ES-I3 (cell line): ENCODE data around the gene SLC11A2.
A peak's percentile ranks its signal among the peaks of the same experiment; 100 is the strongest.

Source experiments
- H3K36me3 ChIP-seq: 2 replicates; pipeline ENCODE4 v1.6.1; 2013; ENCODE audit warnings: mild to moderate bottlenecking, low read length, control low read depth, moderate library complexity; ENCODE audit not compliant: insufficient read depth
- H3K4me1 ChIP-seq: 2 replicates; pipeline ENCODE4 v1.6.1; 2013; ENCODE audit warnings: mild to moderate bottlenecking, control low read depth, low read length; ENCODE audit not compliant: insufficient read depth
- H3K9ac ChIP-seq: 2 replicates; pipeline ENCODE4 v1.6.1; 2013; ENCODE audit warnings: low read depth, mild to moderate bottlenecking, low read length, moderate library complexity
- H3K9me3 ChIP-seq: 2 replicates; pipeline ENCODE4 v1.6.1; 2013; ENCODE audit warnings: mild to moderate bottlenecking, low read length, moderate library complexity; ENCODE audit not compliant: control insufficient read depth, insufficient read depth

Gene SLC11A2

DNA sequence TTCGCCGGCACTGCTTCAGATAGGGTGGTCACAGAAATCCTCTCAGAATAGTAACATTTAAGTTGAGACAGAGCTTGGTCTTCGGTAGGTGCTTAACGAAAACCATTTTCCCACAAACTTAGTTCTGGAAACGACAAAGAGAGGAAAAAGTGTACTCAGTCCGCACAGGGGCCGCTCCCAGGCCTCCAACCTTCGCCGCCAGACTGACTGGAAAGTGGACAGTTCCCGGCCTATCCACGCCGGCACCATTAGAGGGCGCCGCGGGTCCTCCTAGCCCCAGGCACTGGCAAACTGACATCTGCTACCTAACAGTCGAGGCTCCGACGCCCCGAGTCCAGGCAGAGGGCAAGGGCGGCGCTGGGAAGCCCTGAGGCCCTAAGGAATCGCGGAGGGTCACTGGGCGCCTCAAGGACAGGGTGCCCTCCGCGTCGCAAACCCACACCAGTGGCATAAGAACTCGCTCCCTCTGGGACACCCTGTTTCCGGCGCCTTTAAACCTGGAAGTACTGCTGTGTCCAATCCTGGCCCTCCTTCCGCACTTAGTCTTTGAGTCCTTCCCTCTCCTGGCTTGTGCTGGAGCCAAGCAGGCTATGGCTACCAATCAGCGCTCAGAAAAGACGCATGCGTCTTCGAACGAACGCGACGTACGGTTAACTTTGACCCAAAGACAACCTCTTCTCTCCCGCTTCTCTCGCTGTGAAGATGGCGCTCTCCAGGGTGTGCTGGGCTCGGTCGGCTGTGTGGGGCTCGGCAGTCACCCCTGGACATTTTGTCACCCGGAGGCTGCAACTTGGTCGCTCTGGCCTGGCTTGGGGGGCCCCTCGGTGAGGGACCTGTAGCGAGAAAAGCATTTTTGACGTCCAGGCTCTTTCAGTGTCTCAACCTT, 21.7 kb upstream of the SLC11A2 start, which contains the start of gene LETMD1:
Gene LETMD1, plus strand, starts transcription at position 673 of the 886 bp plus-strand sequence. Its CDS starts 30 bp downstream, at position 703.
- Histone ChIP-seq H3K9me3 (no peaks in the 10 kb centered on the region), H3K9ac (peak within 1 kb of the TSS; percentile 94), H3K36me3 (peaks cover 9% of the 10 kb centered on the region), H3K4me1 (peaks cover 8% of the 10 kb centered on the region; the same call in 1 of the 2 replicates)

- no peaks in the 10 kb centered on the region for H3K9me3 ChIP-seq
- H3K36me3 ChIP-seq: no peaks in the 10 kb centered on the region
- no peaks in the 10 kb centered on the region for H3K4me1 ChIP-seq
- no peak overlapping the region for H3K9ac ChIP-seq
Observed at GRCh38 chr12:51036279-51036678, 10.1 kb upstream of the SLC11A2 start.

GRCh38 chr12:51033457-51034089, 7.4 kb upstream of the SLC11A2 start:
- no peaks in the 10 kb centered on the region for H3K9me3 ChIP-seq
- H3K4me1 ChIP-seq: peaks cover 5% of the 10 kb centered on the region
- no peak overlapping the region for H3K9ac ChIP-seq
- no peaks in the 10 kb centered on the region for H3K36me3 ChIP-seq

DNA sequence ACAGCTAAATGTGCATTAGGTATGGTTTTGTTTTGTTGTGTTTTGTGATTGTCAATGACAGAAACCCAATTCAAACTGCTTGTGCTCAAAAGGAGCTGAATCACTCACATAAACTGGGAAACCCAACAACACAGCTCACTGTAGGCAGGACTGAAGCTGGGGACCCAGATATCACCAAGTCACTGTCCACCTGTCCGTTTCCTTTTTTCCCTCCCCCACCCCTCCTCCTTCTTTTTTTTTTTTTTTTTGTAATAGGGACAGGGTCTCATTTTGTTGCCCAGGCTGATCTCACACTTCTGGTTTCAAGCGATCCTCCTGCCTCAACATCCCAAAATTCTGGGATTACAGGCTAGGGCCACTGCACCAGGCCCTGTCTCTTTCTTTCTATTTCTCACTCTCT, 6.9 kb upstream of the SLC11A2 start:
- Histone ChIP-seq H3K36me3 (no peaks in the 10 kb centered on the region), H3K4me1 (peaks cover 9% of the 10 kb centered on the region), H3K9me3 (no peaks in the 10 kb centered on the region), H3K9ac (no peak overlapping the region)

DNA sequence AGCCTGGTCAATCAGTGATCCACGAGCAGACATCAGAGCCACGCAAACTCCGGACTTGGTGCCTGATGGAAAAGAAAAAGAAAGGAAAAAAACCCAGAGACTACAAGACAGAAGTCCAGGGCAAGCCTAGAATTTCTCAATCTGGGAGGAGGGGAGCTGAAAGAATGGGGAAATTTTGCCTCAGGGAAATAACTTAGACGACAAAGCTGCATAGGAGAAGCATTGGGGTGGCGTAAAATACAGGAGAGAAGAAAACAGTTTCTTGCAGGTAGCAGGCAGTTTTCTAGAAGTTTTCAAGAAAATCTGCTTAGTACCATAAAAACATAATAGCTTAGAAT, 2.6 kb upstream of the SLC11A2 start:
- Histone ChIP-seq H3K4me1 (peaks cover 12% of the 10 kb centered on the region), H3K9me3 (no peaks in the 10 kb centered on the region), H3K9ac (peak overlapping the region; percentile 4; the same call in 1 of the 2 replicates), H3K36me3 (no peaks in the 10 kb centered on the region)

GRCh38 chr12:51028126-51028812, 2.1 kb upstream of the SLC11A2 start:
- H3K36me3 ChIP-seq: no peaks in the 10 kb centered on the region
- no peaks in the 10 kb centered on the region for H3K9me3 ChIP-seq
- H3K9ac ChIP-seq: peak overlapping the region; percentile 4; the same call in 1 of the 2 replicates
- peaks cover 13% of the 10 kb centered on the region for H3K4me1 ChIP-seq

DNA sequence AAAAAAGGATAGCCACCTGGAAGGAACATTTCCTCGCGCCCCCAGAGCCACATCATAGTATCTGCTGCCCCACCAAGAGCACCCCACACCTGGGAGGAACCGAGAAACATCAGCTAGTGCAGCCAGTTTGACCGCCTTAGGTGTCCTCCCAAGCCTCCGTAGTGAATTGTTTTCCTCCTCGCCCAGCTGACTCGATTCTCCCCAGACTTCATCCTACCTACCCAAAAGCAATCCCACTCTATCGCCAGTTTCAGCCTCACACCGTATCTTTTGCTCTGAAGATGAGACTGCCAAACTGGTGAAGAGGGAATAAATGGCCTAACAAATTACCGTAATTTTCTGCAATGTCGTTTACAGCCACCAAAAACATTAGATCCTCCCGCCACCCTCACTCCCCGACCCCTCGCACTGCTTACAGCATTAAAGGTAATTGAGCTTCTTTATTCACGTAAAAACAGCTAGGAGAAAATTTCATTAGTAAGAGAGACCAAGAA, 1.2 kb upstream of the SLC11A2 start:
- Histone ChIP-seq H3K4me1 (peaks cover 13% of the 10 kb centered on the region), H3K9ac (no peak overlapping the region; the same call in 1 of the 2 replicates), H3K36me3 (no peaks in the 10 kb centered on the region), H3K9me3 (no peaks in the 10 kb centered on the region)

- peaks cover 13% of the 10 kb centered on the region for H3K4me1 ChIP-seq
- H3K36me3 ChIP-seq: no peaks in the 10 kb centered on the region
- H3K9ac ChIP-seq: peak overlapping the region; percentile 88
- no peaks in the 10 kb centered on the region for H3K9me3 ChIP-seq
Observed at GRCh38 chr12:51025338-51025835, 797 bp downstream of the SLC11A2 start.

DNA sequence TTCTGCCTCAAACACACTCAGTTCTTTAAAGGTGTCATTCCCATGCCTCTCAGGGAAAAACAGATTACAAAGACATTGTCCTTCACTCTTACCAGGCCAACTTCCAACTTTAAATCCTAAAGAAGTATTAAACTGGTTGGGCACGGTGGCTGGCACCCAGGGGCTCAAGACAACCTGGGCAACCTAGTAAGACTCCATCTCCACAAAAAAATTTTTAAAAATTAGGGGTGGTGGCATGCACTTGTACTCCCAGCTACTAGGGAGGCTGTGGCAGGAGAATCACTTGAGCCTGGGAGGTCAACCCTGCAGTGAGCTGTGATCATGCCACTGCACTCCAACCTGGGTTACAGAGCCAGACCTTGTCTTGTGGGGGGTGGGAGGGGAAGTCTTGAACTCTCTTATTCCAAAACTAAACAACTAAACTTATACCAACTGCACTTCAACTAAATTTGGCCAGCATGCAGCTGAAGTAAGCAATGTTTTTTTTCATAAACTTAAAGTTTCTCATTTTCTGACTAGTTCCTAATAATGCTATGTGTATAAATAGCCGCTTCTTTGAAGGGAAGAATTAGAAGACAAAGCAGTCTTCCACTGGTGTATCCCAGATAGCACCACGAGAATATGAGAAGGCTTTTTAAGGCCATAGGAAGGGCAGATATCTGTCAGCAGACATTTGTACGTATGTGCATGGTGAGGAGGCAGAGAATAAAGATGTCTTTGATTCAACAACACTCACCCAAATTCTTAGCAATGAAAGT, 2.4 kb downstream of the SLC11A2 start:
- Histone ChIP-seq H3K4me1 (peaks cover 11% of the 10 kb centered on the region), H3K9me3 (no peaks in the 10 kb centered on the region), H3K9ac (peak overlapping the region; percentile 88), H3K36me3 (no peaks in the 10 kb centered on the region)

DNA sequence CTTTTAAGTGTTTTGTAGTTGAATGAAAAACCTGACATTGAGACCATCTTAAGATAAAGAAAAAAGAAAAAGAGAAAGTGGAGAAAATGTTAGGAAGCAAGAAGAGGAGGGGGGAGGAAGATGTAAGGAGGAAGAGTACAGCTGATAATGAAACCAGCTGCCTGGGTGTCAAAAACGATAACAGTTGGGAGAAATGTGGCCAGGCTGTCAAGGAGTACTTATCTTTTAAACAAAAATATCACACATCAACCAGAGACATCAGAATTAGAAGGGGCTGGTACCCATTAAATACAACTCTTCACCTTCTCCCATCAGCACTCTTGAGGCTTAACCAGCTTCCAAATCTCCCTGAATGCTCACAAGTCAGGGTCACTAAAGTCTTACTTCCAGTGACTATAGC, 4.5 kb downstream of the SLC11A2 start:
- H3K36me3 ChIP-seq: no peaks in the 10 kb centered on the region
- H3K9ac ChIP-seq: no peak overlapping the region
- H3K9me3 ChIP-seq: no peaks in the 10 kb centered on the region
- H3K4me1 ChIP-seq: 0 out of 2 replicates have a peak, but pooled peaks cover 4% of the 10 kb centered on the region

DNA sequence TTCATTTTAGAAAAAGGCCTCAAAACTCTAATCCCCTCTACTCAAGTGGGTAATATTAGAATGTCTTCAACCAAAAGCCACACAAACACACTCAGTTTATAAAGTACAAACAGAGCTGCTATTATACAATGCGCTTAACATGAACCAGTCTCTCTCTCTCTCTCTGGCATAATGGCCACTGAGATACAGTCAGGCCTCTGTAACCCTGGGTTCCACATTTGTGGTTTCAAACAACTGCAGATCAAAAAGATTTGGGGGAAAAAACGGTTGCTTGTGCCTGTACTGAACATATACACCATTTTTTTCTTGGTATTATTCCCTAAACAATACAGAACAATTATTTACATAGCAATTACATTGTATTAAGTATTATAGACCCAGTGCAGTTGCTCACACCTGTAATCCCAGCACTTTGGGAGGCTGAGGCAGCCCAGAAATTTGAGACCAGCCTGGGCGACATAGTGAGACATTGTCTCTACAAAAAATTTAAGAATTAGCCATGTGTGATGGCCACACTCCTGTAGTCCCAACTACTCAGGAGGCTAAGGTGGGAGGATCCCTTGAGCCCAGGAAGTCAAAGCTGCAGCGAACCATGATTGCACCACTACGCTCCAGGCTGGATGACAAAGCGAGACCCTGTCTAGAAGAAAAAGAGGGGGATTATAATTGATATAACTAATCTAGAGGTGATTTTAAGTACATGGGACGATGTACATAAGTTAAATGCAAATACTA, 5.6 kb downstream of the SLC11A2 start:
- no peak overlapping the region for H3K9ac ChIP-seq
- H3K4me1 ChIP-seq: 0 out of 2 replicates have a peak, but pooled peaks cover 4% of the 10 kb centered on the region

DNA sequence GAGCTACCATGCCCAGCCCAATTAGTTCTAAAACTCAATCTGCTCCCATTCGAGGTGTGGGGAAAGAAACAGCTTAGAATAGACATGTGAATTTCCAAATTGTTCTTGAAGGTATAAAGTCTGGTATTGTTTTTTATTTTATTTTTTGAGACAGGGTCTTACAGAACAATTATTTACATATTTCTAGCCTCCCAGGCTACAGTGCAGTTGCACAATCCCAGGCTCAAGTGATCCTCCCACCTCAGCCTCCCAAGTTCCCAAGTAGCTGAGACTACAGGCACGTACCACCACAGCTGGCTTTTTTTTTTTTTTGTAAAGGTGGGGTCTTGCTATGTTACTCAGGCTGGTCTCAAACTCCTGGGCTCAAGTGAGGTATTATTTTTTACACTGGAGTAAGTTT, 6.3 kb downstream of the SLC11A2 start:
- H3K9me3 ChIP-seq: no peaks in the 10 kb centered on the region
- no peak overlapping the region for H3K9ac ChIP-seq

More for the DNA sequence above, 5.6 kb downstream of the SLC11A2 start:
- Histone ChIP-seq H3K9me3 (no peaks in the 10 kb centered on the region), H3K36me3 (no peaks in the 10 kb centered on the region)

GRCh38 chr12:51018956-51019355, 7.2 kb downstream of the SLC11A2 start:
- Histone ChIP-seq H3K36me3 (no peaks in the 10 kb centered on the region), H3K9ac (no peak overlapping the region), H3K4me1 (0 out of 2 replicates have a peak, but pooled peaks cover 3% of the 10 kb centered on the region), H3K9me3 (no peaks in the 10 kb centered on the region)

More for the DNA sequence above, 6.3 kb downstream of the SLC11A2 start:
- H3K4me1 ChIP-seq: 0 out of 2 replicates have a peak, but pooled peaks cover 4% of the 10 kb centered on the region
- H3K36me3 ChIP-seq: no peaks in the 10 kb centered on the region
